K562 (cell line): Measurements from ENCODE around the gene HECW1. TPM values are rescaled to one million over a fixed set of nuclear protein-coding genes. Genes with fewer than 3 reads are reported as not detected.
A peak's percentile ranks its signal among the peaks of the same experiment; 100 is the strongest.

Experiments
- ATAC-seq: fragments of 200-7000 bp; cut with Tn5 transposase; 3 replicates; pipeline ENCODE4 v1.9.1; 2020; ENCODE audit warnings: moderate library complexity
- BruUV-seq: library from RNA; stranded (reverse); fragments of 400-500 nt; replicated peaks from 2 replicates; lab custom pipeline; 2021; lab: Mats Ljungman, UMichigan
- CTCF ChIA-PET: fragments of 300-600 bp; formaldehyde crosslinking; extraction: SDS; loops from one replicate; lab custom pipeline; 2021; ENCODE audit warnings: low intra/inter-chr PET ratio; lab: Yijun Ruan, JAX
- POLR2A ChIA-PET: fragments of 300-600, 350-650 bp; sonication (Branson Sonifier 250); formaldehyde crosslinking; extraction: SDS; loops from one replicate; lab custom pipeline; 2021; ENCODE audit warnings: antibody characterized with exemption, inconsistent platforms; lab: Yijun Ruan, JAX
- DNase-seq, 4 experiments: peaks; one replicate each; pipeline versions ENCODE4 v3.0.0 to v3.0.0-alpha.2; 2011 to 2018; ENCODE audit warnings: low spot score in 3 of 4, mixed read lengths in 3 of 4; ENCODE audit errors: extremely low read depth in 1 of 4
- FAIRE-seq: peaks from 2 replicates; lab custom pipeline; 2011; peaks lifted over from hg19 to GRCh38; lab: Jason Lieb, UNC
- H2AFZ ChIP-seq: 2 replicates; pipeline ENCODE4 v1.6.0; 2011; ENCODE audit warnings: low read depth, low read length, control low read depth, inconsistent platforms
- H3K27ac ChIP-seq: fragments of 200-600 bp; 3 replicates; pipeline ENCODE4 v1.8.0; 2011; ENCODE audit warnings: low read depth, mild to moderate bottlenecking, control low read depth, inconsistent platforms, low read length, moderate library complexity, mixed read lengths; ENCODE audit errors: extremely low read depth
- H3K27me3 ChIP-seq, 2 experiments: fragments of 300-600 bp in 1 of 2; 2 replicates in 1 of 2; 3 replicates in 1 of 2; pipeline versions ENCODE4 v1.6.0 to v1.8.0; 2011; ENCODE audit warnings: inconsistent platforms in 2 of 2, low read length in 2 of 2, mild to moderate bottlenecking in 1 of 2, mixed read lengths in 1 of 2, moderate library complexity in 1 of 2; ENCODE audit not compliant: control insufficient read depth in 2 of 2, insufficient read depth in 2 of 2
- H3K36me3 ChIP-seq: fragments of 300-600 bp; 3 replicates; pipeline ENCODE4 v1.8.0; 2011; ENCODE audit warnings: mild to moderate bottlenecking, low read length, inconsistent platforms; ENCODE audit not compliant: control insufficient read depth, insufficient read depth
- H3K4me1 ChIP-seq, 2 experiments: fragments of 200-600 bp in 1 of 2; replicated peaks in 1 of 2; 2 replicates in 1 of 2; 3 replicates in 1 of 2; pipeline versions ENCODE4 v1.5.1 to v1.8.0; 2011; ENCODE audit warnings: inconsistent platforms in 2 of 2, low read length in 2 of 2, mild to moderate bottlenecking in 1 of 2, mixed read lengths in 1 of 2, moderate library complexity in 1 of 2; ENCODE audit not compliant: control insufficient read depth in 2 of 2, insufficient read depth in 2 of 2
- H3K4me2 ChIP-seq: 2 replicates; pipeline ENCODE4 v1.6.1; 2011; ENCODE audit warnings: low read length, control low read depth, inconsistent platforms, mixed read lengths; ENCODE audit not compliant: insufficient read depth
- H3K4me3 ChIP-seq: fragments of 200-600 bp; sonication (generic), shearing (Covaris generic); 2 replicates; pipeline ENCODE4 v1.5.1; 2016; ENCODE audit warnings: control low read depth, inconsistent platforms
- H3K79me2 ChIP-seq: fragments of 200-600 bp; 3 replicates; pipeline ENCODE4 v1.8.0; 2011; ENCODE audit warnings: low read length, inconsistent platforms; ENCODE audit not compliant: control insufficient read depth, insufficient read depth
- H3K9ac ChIP-seq, 2 experiments: 2 replicates each; pipeline versions ENCODE4 v1.6.0 to v1.6.1; 2011; ENCODE audit warnings: low read depth in 2 of 2, low read length in 2 of 2, control low read depth in 1 of 2, inconsistent platforms in 1 of 2, mild to moderate bottlenecking in 1 of 2, mixed read lengths in 1 of 2; ENCODE audit not compliant: insufficient read depth in 1 of 2
- H3K9me1 ChIP-seq: one replicate; pipeline ENCODE4 v1.6.0; 2011; ENCODE audit warnings: inconsistent platforms, mild to moderate bottlenecking, low read length, moderate library complexity; ENCODE audit not compliant: control insufficient read depth, insufficient read depth
- H3K9me3 ChIP-seq: replicated peaks from 2 replicates; pipeline ENCODE4 v1.5.1; 2011; ENCODE audit warnings: low read depth, low read length, inconsistent platforms; ENCODE audit not compliant: control insufficient read depth, insufficient read depth
- H4K20me1 ChIP-seq: replicated peaks from 2 replicates; pipeline ENCODE4 v1.6.1; 2011; ENCODE audit warnings: low read length, inconsistent platforms, mixed read lengths; ENCODE audit not compliant: control insufficient read depth, insufficient read depth
- EGR1 ChIP-seq: fragments of 450-650 bp; conservative IDR thresholded peaks from 2 replicates; pipeline ENCODE4 v1.6.1; 2017; ENCODE audit warnings: mild to moderate bottlenecking
- ERF ChIP-seq: fragments of 450-650 bp; formaldehyde crosslinking; IDR thresholded peaks from 2 replicates; pipeline ENCODE4 v1.4.0; 2020; ENCODE audit warnings: mild to moderate bottlenecking, mixed read lengths
- ETV1 ChIP-seq: fragments of 450-650 bp; conservative IDR thresholded peaks from 2 replicates; pipeline ENCODE4 v1.6.1; 2016; ENCODE audit warnings: missing genetic modification characterization, control low read depth, low read depth, missing compliant biosample characterization
- MEIS2 ChIP-seq: fragments of 450-650 bp; IDR thresholded peaks from 2 replicates; pipeline ENCODE4 v1.6.1; 2014; ENCODE audit warnings: mild to moderate bottlenecking; ENCODE audit not compliant: partially characterized antibody
- PKNOX1 ChIP-seq: fragments of 450-650 bp; IDR thresholded peaks from 2 replicates; pipeline ENCODE4 v1.6.1; 2016
- PRDM10 ChIP-seq: fragments of 450-650 bp; IDR thresholded peaks from 2 replicates; pipeline ENCODE4 v1.6.1; 2018; ENCODE audit not compliant: partially characterized antibody
- RBBP5 ChIP-seq: fragments of 200-600 bp; sonication (generic); IDR thresholded peaks from 2 replicates; pipeline ENCODE4 v1.6.1; 2012; ENCODE audit warnings: borderline replicate concordance, mild to moderate bottlenecking, low read length, control low read depth, inconsistent platforms; ENCODE audit not compliant: insufficient read depth, poor library complexity, severe bottlenecking
- TRIM25 ChIP-seq: fragments of 450-650 bp; IDR thresholded peaks from 2 replicates; pipeline ENCODE4 v1.7.0; 2016; ENCODE audit warnings: borderline replicate concordance
- ZNF274 ChIP-seq: IDR thresholded peaks from 2 replicates; pipeline ENCODE4 v1.6.1; 2011; ENCODE audit warnings: low read depth, mild to moderate bottlenecking, low read length, moderate library complexity, borderline replicate concordance
- ZNF324 ChIP-seq: fragments of 250-450 bp; sonication (Bioruptor Pico); IDR thresholded peaks from 2 replicates; pipeline ENCODE4 v1.4.0; 2020; ENCODE audit warnings: mild to moderate bottlenecking
- ZNF395 ChIP-seq: fragments of 200-800 bp; sonication (Bioruptor generic); IDR thresholded peaks from 2 replicates; pipeline ENCODE4 v1.6.1; 2017; ENCODE audit warnings: missing genetic modification characterization, missing compliant biosample characterization
- WGBS: fragments of 100-300 bp; shearing (Covaris generic); methylation state at CpG from one replicate; pipeline ENCODE4 v1.1.6; 2016; ENCODE audit warnings: low coverage, mixed read lengths; ENCODE audit not compliant: insufficient coverage; ENCODE audit errors: missing lambda C conversion rate; 5-methylcytosine and 5-hydroxymethylcytosine counted together
- in situ Hi-C: fragments of 300-500 bp; cut with MboI; formaldehyde crosslinking; loops from 4 replicates; pipeline ENCODE4 v1.15.0; 2018; ENCODE audit warnings: inconsistent platforms, mixed read lengths
- intact Hi-C: fragments of 100-400 bp; cut with micrococcal nuclease; formaldehyde crosslinking; loops from 2 replicates; pipeline ENCODE4 v1.14.2; 2022
- polyA plus RNA-seq, 8 experiments: library from polyadenylated mRNA; depleted of rRNA in 4 of 8; stranded (reverse) in 5 of 8; unstranded in 3 of 8; fragments of >200 nt; fragmentation: Nextera tagmentation in 2 of 8; fragmentation: Illumina TruSeq in 1 of 8; extraction: Ambion mirVana in 2 of 8; extraction: Trizol in 1 of 8; gene quantifications; 2 replicates each; pipeline versions ENCODE4 v1.2.1 to v1.2.3, GENCODE V29; 2011 to 2014; ENCODE audit warnings: inconsistent platforms in 1 of 8, missing spikeins in 1 of 8
- total RNA-seq, 7 experiments: library from RNA; depleted of rRNA in 6 of 7; stranded (reverse); fragments of >200 nt in 6 of 7; fragmentation: Illumina TruSeq in 2 of 7; extraction: Trizol in 2 of 7; gene quantifications; 2 replicates each; pipeline versions ENCODE4 v1.2.1 to v1.2.3, GENCODE V29; 2011 to 2021; ENCODE audit warnings: low replicate concordance in 1 of 7

Gene HECW1
- total and polyA plus RNA-seq, 9 of the 15 experiments (the other 6 are each of a cell fraction or from before 2014, with no cell fraction given) = 0.07 to 0.31 (median 0.13) TPM; not detected in 4

GRCh38 chr7:43195256-43195655, 82.8 kb downstream of the HECW1 start (continued):
- no peak for TF ChIP-seq RBBP5
- TF ChIP-seq ERF (CRISPR knock-in tag) = no peak
- TF ChIP-seq ETV1 (tag) = no peak
- TF ChIP-seq ZNF274 = no peak
- TF ChIP-seq ZNF324 (CRISPR knock-in tag) = no peak

GRCh38 chr7:43195768-43196167, 83.3 kb downstream of the HECW1 start:
- Histone ChIP-seq H3K27me3 (peaks cover 13 to 33% of the 10 kb centered on the region in 2 experiments; a peak in 4 of 5 replicates), H3K4me2 (no peak overlapping the region), H2AFZ (no peak overlapping the region), H3K27ac (no peak overlapping the region), H3K9me1 (no peaks in the 10 kb centered on the region), H3K4me1 (no peaks in the 10 kb centered on the region), H3K9me3 (no peaks in the 10 kb centered on the region), H4K20me1 (no peaks in the 10 kb centered on the region), H3K36me3 (no peaks in the 10 kb centered on the region), H3K9ac (no peak overlapping the region), H3K79me2 (no peaks in the 10 kb centered on the region), H3K4me3 (no peak overlapping the region)
- peak; percentile 34 for TF ChIP-seq MEIS2
- peak; percentile 51 for TF ChIP-seq EGR1
- TF ChIP-seq PRDM10 = peak; percentile 58
- 0 out of 2 replicates have a peak, but pooled peaks have one; percentile 21 for TF ChIP-seq PKNOX1
- no peak for TF ChIP-seq TRIM25
- TF ChIP-seq ZNF395 (CRISPR knock-in tag) = no peak
- in situ Hi-C loops = no loop called here
- ChIA-PET CTCF (no interaction called here), POLR2A (no interaction called here)
- intact Hi-C loops = no loop called here
- WGBS = 0% methylated on average over 5 of the region's 5 CpGs
- ATAC-seq (no peak), DNase-seq (peak in 1 of 4 experiments; percentile 20), FAIRE-seq (no peak)
- no TSS peak for BruUV-seq
